Measurements from ENCODE around the gene MICAL2. TPM values are rescaled to one million over a fixed set of nuclear protein-coding genes. Genes with fewer than 3 reads are reported as not detected.
A peak's percentile ranks its signal among the peaks of the same experiment; 100 is the strongest.

MICAL2 gene
- total RNA-seq, 1 donor from 2014 or later: 406 TPM

- no peak for DNase-seq (ENCODE audit: low read depth, low spot score)
Measured at GRCh38 chr11:12226093-12226492, 115.7 kb downstream of the MICAL2 start.

DNA sequence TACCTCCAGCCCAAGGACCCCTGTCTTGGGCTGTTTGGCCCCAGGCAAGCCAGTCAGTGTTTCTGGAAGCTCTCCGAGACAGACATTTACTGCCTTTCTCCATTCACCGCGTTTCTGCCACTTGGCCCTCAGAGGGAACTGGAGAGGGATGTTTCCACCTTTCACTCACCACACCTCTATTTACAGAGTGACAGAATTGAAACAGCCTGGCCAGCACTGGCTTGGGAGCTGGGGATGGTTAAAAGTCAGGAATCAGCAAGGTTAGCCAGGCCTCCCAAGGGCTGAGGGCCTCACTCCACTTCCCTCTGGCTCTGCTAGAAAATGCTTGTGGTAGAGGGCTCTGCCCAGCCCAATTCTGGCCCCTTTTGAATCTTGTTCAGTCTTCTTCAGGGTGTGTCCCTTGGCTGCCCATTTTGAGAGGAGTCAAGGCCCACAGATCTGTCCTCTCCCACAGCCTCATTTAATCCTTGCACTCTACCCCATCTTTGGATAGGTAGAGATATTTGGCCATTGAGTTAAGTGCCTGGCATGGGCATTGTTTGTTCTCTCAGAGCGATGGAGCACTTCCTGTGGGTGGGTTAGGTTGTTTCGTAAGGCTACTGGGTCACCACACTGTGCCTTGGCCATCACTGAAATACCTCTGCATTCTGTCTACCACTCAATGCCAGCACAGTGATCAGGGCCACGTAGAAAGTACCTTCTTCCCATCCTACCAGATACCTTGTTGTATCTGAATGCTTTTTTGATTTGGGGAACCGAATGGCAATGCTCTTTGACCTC is 119.2 kb downstream of the MICAL2 start:
- DNase-seq (ENCODE audit: low read depth, low spot score): no peak

DNA sequence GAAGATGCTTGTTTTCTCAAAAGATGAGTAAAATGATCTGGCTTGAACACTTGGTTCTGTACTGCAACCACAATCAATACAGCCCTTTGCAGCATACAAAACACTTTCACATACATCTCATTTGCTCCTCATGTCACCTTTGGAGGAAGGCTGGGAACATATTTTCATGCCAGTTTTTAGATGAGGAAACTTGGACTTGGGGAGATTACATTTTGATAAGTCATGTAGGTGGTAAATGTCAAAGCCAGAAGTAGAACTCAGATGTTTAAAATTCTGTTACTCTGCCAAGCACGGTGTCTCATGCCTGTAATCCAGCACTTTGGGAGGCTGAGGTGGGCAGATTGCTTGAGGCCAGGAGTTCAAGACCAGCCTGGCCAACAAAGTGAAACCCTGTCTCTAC is 121.8 kb downstream of the MICAL2 start:
- DNase-seq (ENCODE audit: low read depth, low spot score): no peak

- peak; percentile 69 for DNase-seq (ENCODE audit: low read depth, low spot score)
Measured at GRCh38 chr11:12232817-12233601, 122.6 kb downstream of the MICAL2 start.

DNA sequence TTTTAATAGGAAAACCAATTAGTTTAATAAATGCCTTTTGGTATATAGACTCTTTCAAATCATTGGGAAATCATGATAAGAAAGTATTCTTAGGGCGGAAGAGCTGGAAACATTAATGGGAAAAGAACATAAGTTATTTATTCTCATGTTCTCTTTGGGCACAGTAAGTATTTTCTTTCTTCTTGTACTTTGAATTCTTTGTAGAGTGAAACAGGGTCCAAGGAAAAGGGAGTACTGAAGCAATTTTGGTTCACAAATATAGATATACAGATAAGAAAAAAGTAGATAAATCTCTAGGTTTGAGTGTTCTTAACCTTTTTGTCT is 123.2 kb downstream of the MICAL2 start:
- DNase-seq (ENCODE audit: low read depth, low spot score): no peak

DNA sequence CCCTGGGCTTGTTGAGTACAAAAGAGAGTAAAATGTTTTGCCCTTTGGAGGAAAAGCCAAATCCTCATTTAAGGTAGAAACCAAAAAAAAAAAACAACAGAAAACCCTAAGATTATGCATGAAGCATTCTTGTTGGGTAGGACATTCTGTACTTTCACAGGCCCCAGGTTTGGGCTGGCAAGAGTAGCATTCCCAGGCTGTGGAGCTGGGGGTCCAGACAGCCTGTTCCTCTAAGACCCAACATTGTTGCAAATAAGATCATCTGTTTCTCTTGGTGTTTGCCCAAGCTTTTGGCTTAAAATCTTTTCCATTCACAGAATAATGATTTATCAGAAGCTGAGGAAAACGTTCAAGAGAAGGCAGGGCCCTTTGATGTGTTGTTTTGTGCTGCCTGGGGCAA is 123.8 kb downstream of the MICAL2 start:
- no peak for DNase-seq (ENCODE audit: low read depth, low spot score)

GRCh38 chr11:12235080-12235479 is 124.7 kb downstream of the MICAL2 start:
- DNase-seq (ENCODE audit: low read depth, low spot score): no peak

- DNase-seq (ENCODE audit: low read depth, low spot score): no peak
Measured at GRCh38 chr11:12235553-12235946, 125.2 kb downstream of the MICAL2 start.

DNA sequence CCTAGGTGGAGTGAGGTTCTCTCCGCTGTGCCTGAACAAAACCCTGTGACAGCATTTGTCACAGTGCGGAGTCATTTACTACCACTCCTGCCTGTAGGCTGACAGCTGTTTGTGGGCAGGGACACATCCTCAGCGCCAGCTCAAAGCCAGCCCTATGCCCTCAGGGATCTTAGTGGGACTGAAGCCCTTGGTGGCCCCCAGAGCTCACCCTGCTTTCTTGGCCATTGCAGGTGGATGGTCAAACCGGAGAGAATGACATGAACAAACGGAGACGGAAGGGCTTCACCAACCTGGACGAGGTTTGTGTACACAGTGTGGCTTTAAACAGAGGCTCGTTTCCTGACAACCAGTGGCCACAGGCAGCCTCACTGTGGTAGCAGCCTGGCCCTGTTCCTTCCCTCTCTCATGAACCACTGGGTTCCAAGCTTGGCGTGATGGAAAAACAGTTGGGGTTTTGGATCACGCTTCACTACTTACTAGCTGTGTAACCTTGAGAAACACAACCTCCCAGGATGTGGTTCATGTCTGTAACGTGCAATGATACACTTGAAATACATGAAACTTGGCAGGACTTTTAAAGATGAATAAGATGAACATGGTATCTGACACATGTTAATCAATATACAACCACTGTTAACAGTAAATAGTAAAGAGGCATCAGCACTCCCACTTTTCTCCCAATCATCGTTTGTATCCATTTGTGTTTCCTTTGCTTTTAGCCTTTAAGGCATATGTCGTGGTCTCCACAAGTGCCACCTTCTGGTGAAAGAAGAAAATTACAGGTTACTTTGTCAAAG is 125.8 kb downstream of the MICAL2 start:
- no peak for DNase-seq (ENCODE audit: low read depth, low spot score)

GRCh38 chr11:12236744-12237101 is 126.3 kb downstream of the MICAL2 start:
- no peak for DNase-seq (ENCODE audit: low read depth, low spot score)

DNA sequence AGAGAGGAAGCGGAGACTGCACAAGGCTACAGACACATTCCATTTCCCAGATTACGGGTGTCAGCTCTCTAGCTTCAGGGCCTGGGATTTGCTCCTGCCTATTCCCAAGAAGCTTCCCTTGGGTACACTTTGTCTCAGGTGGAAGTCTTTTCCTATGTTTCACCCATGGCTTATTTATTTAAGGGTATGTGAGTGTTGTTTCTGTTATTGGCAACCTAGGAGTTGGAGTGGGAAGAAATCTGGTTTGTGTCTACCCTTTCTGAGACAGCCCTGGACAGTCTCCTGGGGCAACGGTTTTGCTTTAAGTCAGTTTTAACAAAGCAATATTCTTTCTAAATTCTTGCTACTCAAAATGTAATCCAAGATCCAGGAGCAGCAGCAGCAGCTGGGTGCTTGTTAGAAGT is 127.0 kb downstream of the MICAL2 start:
- no peak for DNase-seq (ENCODE audit: low read depth, low spot score)

DNA sequence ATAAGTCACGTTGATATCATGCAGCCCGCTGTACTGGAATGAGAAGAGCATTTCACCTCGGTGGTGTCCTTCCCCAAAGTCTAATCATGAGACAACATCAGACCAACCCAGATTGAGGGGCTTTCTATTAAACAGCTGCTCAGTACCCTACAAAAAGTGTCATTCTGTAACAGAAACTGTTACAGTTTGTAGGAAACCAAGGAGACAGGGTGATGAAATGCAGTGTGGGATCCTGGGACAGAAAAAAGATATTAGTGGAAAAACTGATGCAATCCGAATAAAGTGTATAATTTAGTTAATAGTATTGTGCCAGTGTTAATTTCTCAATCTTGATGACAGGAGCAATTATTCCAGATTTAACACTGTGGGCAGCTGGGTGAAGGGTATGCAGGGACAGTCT is 128.0 kb downstream of the MICAL2 start:
- no peak for DNase-seq (ENCODE audit: low read depth, low spot score)

- no peak for DNase-seq (ENCODE audit: low read depth, low spot score)
Measured at GRCh38 chr11:12239396-12239795, 129.0 kb downstream of the MICAL2 start.

GRCh38 chr11:12239804-12240371 is 129.5 kb downstream of the MICAL2 start:
- DNase-seq (ENCODE audit: low read depth, low spot score): peak; percentile 68

- DNase-seq (ENCODE audit: low read depth, low spot score): no peak
Measured at GRCh38 chr11:12240677-12241076, 130.3 kb downstream of the MICAL2 start.

GRCh38 chr11:12241401-12241800 is 131.0 kb downstream of the MICAL2 start:
- DNase-seq (ENCODE audit: low read depth, low spot score): no peak

DNA sequence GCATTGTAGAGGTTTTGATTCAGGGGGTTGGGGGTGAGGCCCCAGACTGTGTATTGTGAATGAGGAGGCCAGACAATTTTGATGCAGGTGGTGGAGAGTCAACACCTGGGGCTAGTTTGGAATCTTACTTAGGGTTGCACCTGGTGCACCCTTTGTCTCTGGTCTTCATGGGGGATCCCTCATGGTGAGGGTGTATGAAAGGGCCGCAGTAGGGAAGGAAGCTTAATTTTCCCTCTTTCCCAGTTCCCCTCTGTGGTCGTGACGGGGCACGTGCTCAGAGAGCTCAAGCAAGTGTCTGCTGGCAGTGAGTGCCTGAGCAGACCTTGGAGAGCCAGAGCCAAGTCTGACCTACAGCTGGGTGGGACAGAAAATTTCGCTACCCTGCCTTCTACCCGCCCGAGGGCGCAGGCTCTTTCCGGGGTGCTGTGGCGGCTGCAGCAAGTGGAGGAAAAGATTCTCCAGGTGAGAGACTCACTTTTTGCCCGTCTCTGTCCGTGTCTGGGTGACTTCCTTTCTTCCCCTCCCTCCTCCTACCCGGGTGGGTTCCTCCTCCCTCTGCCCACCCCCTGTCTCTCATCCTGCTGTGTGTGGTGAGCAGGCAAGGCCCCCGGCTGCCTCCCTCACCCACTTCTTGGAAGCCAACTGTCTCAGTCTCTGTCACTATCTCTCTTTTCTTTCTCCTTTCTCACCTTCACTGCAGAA is 131.7 kb downstream of the MICAL2 start:
- no peak for DNase-seq (ENCODE audit: low read depth, low spot score)

GRCh38 chr11:12242966-12243365 is 132.6 kb downstream of the MICAL2 start:
- no peak for DNase-seq (ENCODE audit: low read depth, low spot score)

- no peak for DNase-seq (ENCODE audit: low read depth, low spot score)
Measured at GRCh38 chr11:12243486-12243885, 133.1 kb downstream of the MICAL2 start.

- DNase-seq (ENCODE audit: low read depth, low spot score): no peak
Measured at GRCh38 chr11:12243911-12244550, 133.6 kb downstream of the MICAL2 start.

GRCh38 chr11:12245091-12245490 is 134.7 kb downstream of the MICAL2 start:
- DNase-seq (ENCODE audit: low read depth, low spot score): no peak
